K562 (cell line): ENCODE data around the gene YES1. TPM values are rescaled to one million over a fixed set of nuclear protein-coding genes. Genes with fewer than 3 reads are reported as not detected.

Source experiments
- COPS2 ChIP-seq: fragments of 450-650 bp; conservative IDR thresholded peaks from 2 replicates; pipeline ENCODE4 v1.6.1; 2016; ENCODE audit warnings: mild to moderate bottlenecking, moderate library complexity
- CREBBP ChIP-seq: IDR thresholded peaks from one replicate; pipeline ENCODE4 v1.6.1; 2012; ENCODE audit warnings: low read depth, mild to moderate bottlenecking, control low read depth, inconsistent platforms, low read length
- ESRRA ChIP-seq: fragments of 450-650 bp; IDR thresholded peaks from 2 replicates; pipeline ENCODE4 v1.6.1; 2014; ENCODE audit warnings: low read depth, mild to moderate bottlenecking, moderate library complexity, borderline replicate concordance
- FOXA1 ChIP-seq: fragments of 450-650 bp; IDR thresholded peaks from 2 replicates; pipeline ENCODE4 v1.6.1; 2016; ENCODE audit warnings: mild to moderate bottlenecking, borderline replicate concordance
- FOXA3 ChIP-seq, 2 experiments: fragments of 450-650 bp in 1 of 2; sonication (generic) in 1 of 2; formaldehyde crosslinking; IDR thresholded peaks in 1 of 2; conservative IDR thresholded peaks in 1 of 2; 2 replicates each; pipeline versions ENCODE4 v1.4.0 to v1.8.0; 2020 to 2022; ENCODE audit warnings: mild to moderate bottlenecking in 2 of 2, missing genetic modification reagents in 1 of 2
- FOXJ3 ChIP-seq: sonication (generic); formaldehyde crosslinking; IDR thresholded peaks from 2 replicates; pipeline ENCODE4 v1.4.0; 2020; ENCODE audit warnings: mild to moderate bottlenecking, missing genetic modification reagents
- GATA2 ChIP-seq: sonication (generic); formaldehyde crosslinking; IDR thresholded peaks from 2 replicates; pipeline ENCODE4 v1.4.0; 2020; ENCODE audit warnings: mild to moderate bottlenecking, missing genetic modification reagents
- HDAC2 ChIP-seq: fragments of 450-650 bp; IDR thresholded peaks from 2 replicates; pipeline ENCODE4 v1.6.1; 2016; ENCODE audit warnings: mild to moderate bottlenecking
- HDGF ChIP-seq: fragments of 450-650 bp; IDR thresholded peaks from 2 replicates; pipeline ENCODE4 v1.6.1; 2016
- IFI16 ChIP-seq: fragments of 250-450 bp; sonication (Bioruptor Pico); IDR thresholded peaks from 2 replicates; pipeline ENCODE4 v2.1.2; 2022; ENCODE audit warnings: mild to moderate bottlenecking, inconsistent platforms
- LCOR ChIP-seq: sonication (generic); formaldehyde crosslinking; IDR thresholded peaks from 2 replicates; pipeline ENCODE4 v1.8.0; 2022; ENCODE audit warnings: mild to moderate bottlenecking, missing genetic modification reagents
- MCM3 ChIP-seq: fragments of 450-650 bp; IDR thresholded peaks from 2 replicates; pipeline ENCODE4 v1.6.1; 2016
- REST ChIP-seq, 2 experiments: fragments of 450-650 bp; formaldehyde crosslinking in 1 of 2; IDR thresholded peaks; 2 replicates each; pipeline versions ENCODE4 v1.4.0 to v1.6.1; 2014 to 2020; ENCODE audit warnings: mild to moderate bottlenecking in 2 of 2, borderline replicate concordance in 1 of 2, low read depth in 1 of 2
- XRCC4 ChIP-seq: IDR thresholded peaks from one replicate; pipeline ENCODE4 v1.6.1; 2011; ENCODE audit not compliant: insufficient read depth, insufficient read length; ENCODE audit errors: extremely low read depth
- YY1 ChIP-seq, 3 experiments: IDR thresholded peaks; 2 replicates each; pipeline ENCODE4 v1.6.1; 2011; ENCODE audit warnings: low read length in 2 of 3, mild to moderate bottlenecking in 2 of 3, moderate library complexity in 2 of 3, borderline replicate concordance in 1 of 3, control low read depth in 1 of 3, low read depth in 1 of 3; ENCODE audit not compliant: insufficient read depth in 3 of 3, insufficient replicate concordance in 2 of 3, control insufficient read depth in 1 of 3, insufficient read length in 1 of 3; ENCODE audit errors: extremely low read depth in 1 of 3
- ZFP1 ChIP-seq: fragments of 450-650 bp; formaldehyde crosslinking; IDR thresholded peaks from 2 replicates; pipeline ENCODE4 v1.4.0; 2020; ENCODE audit warnings: mild to moderate bottlenecking, mixed read lengths
- ZNF24 ChIP-seq: fragments of 450-650 bp; IDR thresholded peaks from 2 replicates; pipeline ENCODE4 v1.6.1; 2016
- ZNF511 ChIP-seq: sonication (generic); formaldehyde crosslinking; IDR thresholded peaks from 2 replicates; pipeline ENCODE4 v1.8.0; 2022; ENCODE audit warnings: mild to moderate bottlenecking, missing genetic modification reagents
- polyA plus RNA-seq, 8 experiments: library from polyadenylated mRNA; depleted of rRNA in 4 of 8; stranded (reverse) in 5 of 8; unstranded in 3 of 8; fragments of >200 nt; fragmentation: Nextera tagmentation in 2 of 8; fragmentation: Illumina TruSeq in 1 of 8; extraction: Ambion mirVana in 2 of 8; extraction: Trizol in 1 of 8; gene quantifications; 2 replicates each; pipeline versions ENCODE4 v1.2.1 to v1.2.3, GENCODE V29; 2011 to 2014; ENCODE audit warnings: inconsistent platforms in 1 of 8, missing spikeins in 1 of 8
- total RNA-seq, 7 experiments: library from RNA; depleted of rRNA in 6 of 7; stranded (reverse); fragments of >200 nt in 6 of 7; fragmentation: Illumina TruSeq in 2 of 7; extraction: Trizol in 2 of 7; gene quantifications; 2 replicates each; pipeline versions ENCODE4 v1.2.1 to v1.2.3, GENCODE V29; 2011 to 2021; ENCODE audit warnings: low replicate concordance in 1 of 7
- TF ChIP-seq, protein P1 (sequence below): fragments of 200-800 bp; sonication (Bioruptor generic); IDR thresholded peaks from 2 replicates; pipeline ENCODE4 v1.6.1; 2017; ENCODE audit warnings: missing genetic modification characterization, missing compliant biosample characterization

The YES1 gene
- total and polyA plus RNA-seq, 9 of the 15 experiments (the other 6 are each of a cell fraction or from before 2014, with no cell fraction given) = 37.2 to 115 (median 77.7) TPM

- TF ChIP-seq, protein P1, sequence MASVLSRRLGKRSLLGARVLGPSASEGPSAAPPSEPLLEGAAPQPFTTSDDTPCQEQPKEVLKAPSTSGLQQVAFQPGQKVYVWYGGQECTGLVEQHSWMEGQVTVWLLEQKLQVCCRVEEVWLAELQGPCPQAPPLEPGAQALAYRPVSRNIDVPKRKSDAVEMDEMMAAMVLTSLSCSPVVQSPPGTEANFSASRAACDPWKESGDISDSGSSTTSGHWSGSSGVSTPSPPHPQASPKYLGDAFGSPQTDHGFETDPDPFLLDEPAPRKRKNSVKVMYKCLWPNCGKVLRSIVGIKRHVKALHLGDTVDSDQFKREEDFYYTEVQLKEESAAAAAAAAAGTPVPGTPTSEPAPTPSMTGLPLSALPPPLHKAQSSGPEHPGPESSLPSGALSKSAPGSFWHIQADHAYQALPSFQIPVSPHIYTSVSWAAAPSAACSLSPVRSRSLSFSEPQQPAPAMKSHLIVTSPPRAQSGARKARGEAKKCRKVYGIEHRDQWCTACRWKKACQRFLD (CRISPR knock-in tag) = no peak
- TF ChIP-seq CREBBP = no peak
- TF ChIP-seq XRCC4 = no peak
- no peak for TF ChIP-seq ZNF511 (CRISPR knock-in tag)
- TF ChIP-seq FOXJ3 (CRISPR knock-in tag) = no peak
- TF ChIP-seq HDAC2 = peak; percentile 18; the same call in 1 of the 2 replicates
- TF ChIP-seq GATA2 (CRISPR knock-in tag) = no peak
- TF ChIP-seq ZNF24 = peak; percentile 28; the same call in 1 of the 2 replicates
- TF ChIP-seq FOXA3 (CRISPR knock-in tag; conservative IDR thresholded peaks at IDR 0.05 in 1 of 2, IDR thresholded peaks at IDR 0.05 in 1 of 2) = no peak
- no peak for TF ChIP-seq LCOR
- no peak for TF ChIP-seq COPS2
- TF ChIP-seq REST (IDR thresholded peaks at IDR 0.05; ENCODE audit: borderline replicate concordance) = no peak
- no peak for TF ChIP-seq REST (CRISPR knock-in tag; IDR thresholded peaks at IDR 0.05; ENCODE audit: low read depth)
- no peak for TF ChIP-seq ZFP1 (CRISPR knock-in tag)
- no peak for TF ChIP-seq MCM3
- no peak for TF ChIP-seq IFI16
- no peak for TF ChIP-seq YY1 (IDR thresholded peaks at IDR 0.05; ENCODE audit: borderline replicate concordance in 1 of 3, control insufficient read depth in 1 of 3, extremely low read depth in 1 of 3, insufficient read depth in 3 of 3, insufficient read length in 1 of 3, insufficient replicate concordance in 2 of 3, low read depth in 1 of 3, low read length in 2 of 3)
- no peak for TF ChIP-seq HDGF
- no peak for TF ChIP-seq FOXA1
- no peak for TF ChIP-seq ESRRA
These were observed 29.8 kb upstream of the YES1 start (continued) for GRCh38 chr18:841647-842370.
